HepG2 (cell line): ENCODE results near the gene DLX5. TPM values are rescaled to one million over a fixed set of nuclear protein-coding genes. Genes with fewer than 3 reads are reported as not detected.

Experiments used
- AKNA ChIP-seq: sonication (generic); formaldehyde crosslinking; IDR thresholded peaks from 2 replicates; pipeline ENCODE4 v1.4.0; 2020; ENCODE audit warnings: missing genetic modification reagents, borderline replicate concordance
- ATF2 ChIP-seq: sonication (generic); formaldehyde crosslinking; IDR thresholded peaks from 2 replicates; pipeline ENCODE4 v1.4.0; 2020; ENCODE audit warnings: missing genetic modification reagents
- DDIT3 ChIP-seq: sonication (generic); formaldehyde crosslinking; IDR thresholded peaks from 2 replicates; pipeline ENCODE4 v1.4.0; 2020; ENCODE audit warnings: mild to moderate bottlenecking, missing genetic modification reagents
- GATAD2A ChIP-seq: IDR thresholded peaks from 2 replicates; pipeline ENCODE4 v1.6.1; 2016
- KDM5B ChIP-seq: sonication (generic); formaldehyde crosslinking; IDR thresholded peaks from 2 replicates; pipeline ENCODE4 v1.4.0; 2020; ENCODE audit warnings: missing genetic modification reagents, mild to moderate bottlenecking, borderline replicate concordance
- MEIS2 ChIP-seq: sonication (generic); formaldehyde crosslinking; IDR thresholded peaks from 2 replicates; pipeline ENCODE4 v1.9.0; 2021; ENCODE audit warnings: mild to moderate bottlenecking, missing genetic modification reagents
- NR2F1 ChIP-seq, 2 experiments: fragments of 450-650 bp in 1 of 2; formaldehyde crosslinking in 1 of 2; IDR thresholded peaks; 2 replicates each; pipeline versions ENCODE4 v1.5.0 to v1.6.1; 2016 to 2020; ENCODE audit warnings: mild to moderate bottlenecking in 1 of 2, missing compliant biosample characterization in 1 of 2, missing genetic modification reagents in 1 of 2, moderate library complexity in 1 of 2
- RFX5 ChIP-seq: IDR thresholded peaks from 2 replicates; pipeline ENCODE4 v1.6.1; 2011; ENCODE audit warnings: low read depth, low read length, improper control_type of control experiment
- SETDB1 ChIP-seq: sonication (generic); formaldehyde crosslinking; IDR thresholded peaks from 2 replicates; pipeline ENCODE4 v1.5.1; 2020; ENCODE audit warnings: missing genetic modification reagents, mild to moderate bottlenecking, borderline replicate concordance
- TEF ChIP-seq: sonication (generic); formaldehyde crosslinking; IDR thresholded peaks from 2 replicates; pipeline ENCODE4 v1.5.0; 2020; ENCODE audit warnings: missing genetic modification reagents
- ZNF292 ChIP-seq: sonication (generic); formaldehyde crosslinking; IDR thresholded peaks from 2 replicates; pipeline ENCODE4 v1.8.1; 2022; ENCODE audit warnings: mild to moderate bottlenecking, low read depth, missing genetic modification reagents, borderline replicate concordance
- ZNF460 ChIP-seq: sonication (generic); formaldehyde crosslinking; IDR thresholded peaks from 2 replicates; pipeline ENCODE4 v1.5.1; 2020; ENCODE audit warnings: missing genetic modification reagents, mild to moderate bottlenecking, borderline replicate concordance
- ZNF775 ChIP-seq: sonication (generic); formaldehyde crosslinking; IDR thresholded peaks from 2 replicates; pipeline ENCODE4 v1.4.0; 2020; ENCODE audit warnings: missing genetic modification reagents, mild to moderate bottlenecking, moderate library complexity, borderline replicate concordance
- ZSCAN30 ChIP-seq: sonication (generic); formaldehyde crosslinking; IDR thresholded peaks from 2 replicates; pipeline ENCODE4 v1.5.0; 2020; ENCODE audit warnings: mild to moderate bottlenecking, missing genetic modification reagents
- polyA plus RNA-seq, 8 experiments: library from polyadenylated mRNA; depleted of rRNA in 3 of 8; stranded (reverse) in 7 of 8; unstranded in 1 of 8; fragments of >200 nt; fragmentation: Illumina TruSeq in 4 of 8; extraction: Trizol in 4 of 8; gene quantifications; 2 replicates each; pipeline versions ENCODE4 v1.2.1 to v1.2.3, GENCODE V29; 2011 to 2016; ENCODE audit warnings: low read depth in 4 of 8, missing spikeins in 1 of 8, mixed read lengths in 1 of 8; ENCODE audit not compliant: insufficient read depth in 1 of 8
- total RNA-seq, 5 experiments: library from RNA; depleted of rRNA; stranded (reverse); fragments of >200 nt; fragmentation: Illumina TruSeq; extraction: Trizol; gene quantifications; 2 replicates each; pipeline ENCODE4 v1.2.3, GENCODE V29; 2016; ENCODE audit warnings: low read depth in 1 of 5

Gene DLX5
- total and polyA plus RNA-seq, 2 of the 13 experiments (the other 11 are each of a cell fraction or from before 2014, with no cell fraction given), result not detected

- no peak for TF ChIP-seq TEF
- peak; percentile 86 for TF ChIP-seq RFX5
- TF ChIP-seq ZNF460 (CRISPR knock-in tag), result no peak
- TF ChIP-seq GATAD2A (CRISPR knock-in tag), result 0 out of 2 replicates have a peak, but pooled peaks have one; percentile 36
- peak; percentile 62; the same call in 1 of the 2 replicates for TF ChIP-seq KDM5B (CRISPR knock-in tag)
- TF ChIP-seq NR2F1 (CRISPR knock-in tag; IDR thresholded peaks at IDR 0.05), result no peak
- TF ChIP-seq MEIS2 (CRISPR knock-in tag), result peak; percentile 25; the same call in 1 of the 2 replicates
- TF ChIP-seq ATF2 (CRISPR knock-in tag), result 0 out of 2 replicates have a peak, but pooled peaks have one; percentile 52
- TF ChIP-seq DDIT3 (CRISPR knock-in tag), result no peak
- TF ChIP-seq ZNF775 (CRISPR knock-in tag), result no peak
- TF ChIP-seq AKNA (CRISPR knock-in tag), result no peak
- 0 out of 2 replicates have a peak, but pooled peaks have one; percentile 72 for TF ChIP-seq ZSCAN30 (CRISPR knock-in tag)
- TF ChIP-seq SETDB1 (CRISPR knock-in tag), result no peak
- TF ChIP-seq ZNF292 (CRISPR knock-in tag), result peak; percentile 54; the same call in 1 of the 2 replicates
Observed at GRCh38 chr7:97005183-97006054, 19.2 kb downstream of the DLX5 start, which contains the start of gene DLX6 (continued).
